Camera-type eye (tissue), 1 donor: ENCODE data around the gene TOGARAM2. TPM values are rescaled to one million over a fixed set of nuclear protein-coding genes. Genes with fewer than 3 reads are reported as not detected.

Experiments used
- total RNA-seq: library from RNA; depleted of rRNA; stranded (reverse); fragments of >200 nt; gene quantifications from one replicate; pipeline ENCODE4 v1.2.3, GENCODE V29; 2014

Gene TOGARAM2
- total RNA-seq, result 0.55 TPM

DNA sequence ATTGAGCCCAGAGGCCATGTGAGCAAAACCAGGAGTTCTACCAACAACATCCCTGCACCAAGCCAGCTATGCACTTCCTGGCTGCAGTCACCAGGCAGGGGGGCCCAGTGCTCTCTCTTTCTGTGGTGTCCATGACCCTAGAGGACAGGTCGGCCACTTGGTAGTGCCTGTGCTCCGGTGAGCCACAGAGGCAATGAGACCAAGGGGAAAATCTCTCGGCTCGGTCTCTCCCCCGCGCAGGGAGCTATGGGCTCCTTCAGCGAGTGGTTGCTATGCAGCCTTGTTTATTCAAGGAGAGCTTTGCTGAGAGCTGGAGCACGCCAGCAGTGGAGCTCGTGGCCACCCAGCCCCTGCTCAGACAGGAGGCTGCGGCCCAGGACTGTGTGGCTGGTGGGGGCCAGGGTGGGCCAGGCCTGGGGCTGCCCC lies at the start of gene TOGARAM2:
Gene TOGARAM2, plus strand, starts transcription at position 283 of the 426 bp plus-strand sequence. CDS start 13,537 bp downstream, outside the sequence.

DNA sequence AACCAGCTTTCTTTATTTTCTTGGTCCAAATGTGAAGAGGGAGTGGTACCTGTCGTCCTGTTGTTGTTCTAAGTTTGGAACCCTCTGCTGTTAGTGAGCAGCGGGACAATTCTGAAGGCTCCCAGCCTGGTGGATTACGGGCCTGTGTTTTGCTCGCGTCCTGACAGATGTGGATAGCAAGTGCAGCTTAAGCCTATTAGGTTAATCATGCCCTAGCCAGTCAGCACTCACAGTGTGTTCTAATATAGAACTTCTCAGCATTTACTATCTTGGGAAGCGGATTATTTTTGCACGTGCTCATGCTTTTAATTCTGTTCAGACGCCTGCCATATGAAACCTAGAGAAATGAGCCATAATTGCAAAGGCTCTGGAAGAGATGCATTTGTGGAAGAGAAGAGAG lies 93.3 kb downstream of the TOGARAM2 start, which contains the start of gene PCARE:
Gene PCARE, minus strand, starts transcription at position 113 of the 400 bp plus-strand sequence. CDS start 262 bp downstream, outside the sequence.

Other genes starting within 250 kb of the TOGARAM2 start
- 297 TPM for gene PPP1CB, start 229.5 kb upstream of the TOGARAM2 start, total RNA-seq
- gene SPDYA, start 170.5 kb upstream of the TOGARAM2 start, total RNA-seq, result 3.7 TPM
- gene TRMT61B, start 111.0 kb upstream of the TOGARAM2 start, total RNA-seq, result 21.9 TPM
- gene WDR43, start 86.6 kb upstream of the TOGARAM2 start, total RNA-seq, result 51.7 TPM
- gene PCARE, start 93.2 kb downstream of the TOGARAM2 start, total RNA-seq, result 57.0 TPM
- gene CLIP4, start 134.1 kb downstream of the TOGARAM2 start, total RNA-seq, result 81.7 TPM